ENCODE data around the gene LINC00237.
A peak's percentile ranks its signal among the peaks of the same experiment; 100 is the strongest.

The LINC00237 gene

GRCh38 chr20:21125849-21126580 lies 19.9 kb upstream of the LINC00237 start, which contains the start of gene KIZ:
Gene KIZ, plus strand, starts transcription at chr20:21126082. Its CDS starts 34 bp downstream, at chr20:21126116.
- peak; percentile 95 to 98 for DNase-seq (ENCODE audit: low read depth in 2 of 2, low spot score in 1 of 2)

GRCh38 chr20:21125072-21125848 lies 19.1 kb upstream of the LINC00237 start:
- no peak for DNase-seq (ENCODE audit: low read depth in 2 of 2, low spot score in 1 of 2)

GRCh38 chr20:21124190-21124589 lies 18.0 kb upstream of the LINC00237 start:
- DNase-seq (ENCODE audit: low read depth in 2 of 2, low spot score in 1 of 2) = no peak

- DNase-seq (ENCODE audit: low read depth in 2 of 2, low spot score in 1 of 2) = no peak
Measured at GRCh38 chr20:21118782-21119181, 12.6 kb upstream of the LINC00237 start.

GRCh38 chr20:21118138-21118537 lies 12.0 kb upstream of the LINC00237 start:
- no peak for DNase-seq (ENCODE audit: low read depth in 2 of 2, low spot score in 1 of 2)

GRCh38 chr20:21117521-21117920 lies 11.4 kb upstream of the LINC00237 start:
- no peak for DNase-seq (ENCODE audit: low read depth in 2 of 2, low spot score in 1 of 2)

GRCh38 chr20:21114584-21114983 lies 8.4 kb upstream of the LINC00237 start:
- no peak for DNase-seq (ENCODE audit: low read depth in 2 of 2, low spot score in 1 of 2)

GRCh38 chr20:21113697-21114096 lies 7.5 kb upstream of the LINC00237 start:
- DNase-seq (ENCODE audit: low read depth in 2 of 2, low spot score in 1 of 2) = no peak

GRCh38 chr20:21111416-21111815 lies 5.3 kb upstream of the LINC00237 start:
- no peak for DNase-seq (ENCODE audit: low read depth in 2 of 2, low spot score in 1 of 2)

GRCh38 chr20:21110811-21111210 lies 4.7 kb upstream of the LINC00237 start:
- DNase-seq (ENCODE audit: low read depth in 2 of 2, low spot score in 1 of 2) = no peak

- no peak for DNase-seq (ENCODE audit: low read depth in 2 of 2, low spot score in 1 of 2)
Measured at GRCh38 chr20:21109144-21109543, 3.0 kb upstream of the LINC00237 start.

- DNase-seq (ENCODE audit: low read depth in 2 of 2, low spot score in 1 of 2) = no peak
Measured at GRCh38 chr20:21105429-21106170, 558 bp downstream of the LINC00237 start.

GRCh38 chr20:21104921-21105320 lies 1.2 kb downstream of the LINC00237 start:
- DNase-seq (ENCODE audit: low read depth in 2 of 2, low spot score in 1 of 2) = no peak

GRCh38 chr20:21104466-21104761 lies 1.7 kb downstream of the LINC00237 start:
- DNase-seq (ENCODE audit: low read depth in 2 of 2, low spot score in 1 of 2) = no peak

GRCh38 chr20:21103582-21104465 lies 2.3 kb downstream of the LINC00237 start:
- no peak for DNase-seq (ENCODE audit: low read depth in 2 of 2, low spot score in 1 of 2)

- no peak for DNase-seq (ENCODE audit: low read depth in 2 of 2, low spot score in 1 of 2)
Measured at GRCh38 chr20:21102603-21103311, 3.4 kb downstream of the LINC00237 start.

GRCh38 chr20:21101932-21102575 lies 4.1 kb downstream of the LINC00237 start:
- no peak for DNase-seq (ENCODE audit: low read depth in 2 of 2, low spot score in 1 of 2)

GRCh38 chr20:21101453-21101931 lies 4.7 kb downstream of the LINC00237 start:
- no peak for DNase-seq (ENCODE audit: low read depth in 2 of 2, low spot score in 1 of 2)

- no peak for DNase-seq (ENCODE audit: low read depth in 2 of 2, low spot score in 1 of 2)
Measured at GRCh38 chr20:21100578-21101452, 5.3 kb downstream of the LINC00237 start.

All from stimulated activated CD8-positive, alpha-beta memory T cell treated with anti-CD3 and anti-CD28 coated beads, Interleukin-4, amount 100 ng/mL, for 1 hour (primary cell).